ENCODE measurements around the gene TBR1. TPM values are rescaled to one million over a fixed set of nuclear protein-coding genes. Genes with fewer than 3 reads are reported as not detected.

Gene TBR1
- total RNA-seq (2014; rRNA removed; shearing (Covaris generic)) (not detected in 2 replicates), polyA plus RNA-seq (2016; fragmentation: Nextera tagmentation; extraction: Ambion mirVana) (not detected in 2 replicates)
- long read RNA-seq = 0 reads

DNA sequence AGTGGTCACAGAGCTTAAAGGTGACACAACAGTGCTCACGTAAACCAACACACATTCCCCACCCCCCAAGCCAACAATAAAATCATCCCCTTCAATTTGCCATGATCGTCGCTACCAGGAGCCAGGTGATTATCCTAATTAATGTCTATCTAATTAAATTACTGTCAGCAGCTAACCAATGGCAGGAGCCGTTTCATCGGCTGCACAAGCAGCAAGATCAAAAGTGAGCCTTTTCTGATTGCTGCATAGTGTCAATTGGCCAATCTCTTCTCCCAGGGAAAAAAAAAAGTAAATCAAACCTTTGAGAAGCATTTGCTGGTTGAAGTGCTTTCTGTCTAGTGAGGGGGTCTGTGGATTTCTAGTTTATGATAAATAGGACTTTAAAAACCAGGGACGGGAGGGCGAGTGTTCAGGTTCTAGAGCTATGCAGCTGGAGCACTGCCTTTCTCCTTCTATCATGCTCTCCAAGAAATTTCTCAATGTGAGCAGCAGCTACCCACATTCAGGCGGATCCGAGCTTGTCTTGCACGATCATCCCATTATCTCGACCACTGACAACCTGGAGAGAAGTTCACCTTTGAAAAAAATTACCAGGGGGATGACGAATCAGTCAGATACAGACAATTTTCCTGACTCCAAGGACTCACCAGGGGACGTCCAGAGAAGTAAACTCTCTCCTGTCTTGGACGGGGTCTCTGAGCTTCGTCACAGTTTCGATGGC is at the start of gene TBR1:
TSS of gene TBR1 (plus strand) at position 311 of the 721 bp plus-strand sequence. CDS start at position 425, 114 bp downstream.
- no peak within 1 kb of the TSS for H3K27ac ChIP-seq (ENCODE audit: low read depth)
- Mint-ChIP-seq H3K27me3 (ENCODE audit: insufficient read depth, low read depth, poor library complexity) (peaks cover 85% of the 10 kb centered on the region), H3K9me3 (peaks cover 8% of the 10 kb centered on the region), H3K4me1 (peaks cover 68% of the 10 kb centered on the region), H3K4me3 (peak within 1 kb of the TSS; percentile 71), H3K27ac (no peak within 1 kb of the TSS), H3K36me3 (ENCODE audit: low read depth) (peaks cover 8% of the 10 kb centered on the region; the same call in 2 of the 3 replicates)
- no peaks in the 10 kb centered on the region for H3K36me3 ChIP-seq (ENCODE audit: insufficient read depth)
- H3K4me3 ChIP-seq = peak within 1 kb of the TSS; percentile 63
- DNase-seq (ENCODE audit: low spot score) = peak; percentile 23
- no peaks in the 10 kb centered on the region for H3K79me2 ChIP-seq (replicated peaks; ENCODE audit: insufficient read depth)
- ATAC-seq = no peak
- H2AFZ ChIP-seq = no peak within 1 kb of the TSS
- no peaks in the 10 kb centered on the region for H3K9me2 ChIP-seq (ENCODE audit: insufficient read depth)
- H3K4me1 ChIP-seq (ENCODE audit: insufficient read depth) = peaks cover 69% of the 10 kb centered on the region
- H3K27me3 ChIP-seq (ENCODE audit: insufficient read depth) = peaks cover 100% of the 10 kb centered on the region
- peak within 1 kb of the TSS; percentile 85 for H3K4me2 ChIP-seq
- H3F3A ChIP-seq (replicated peaks; ENCODE audit: low read depth) = peaks cover 25% of the 10 kb centered on the region
- peaks cover 30% of the 10 kb centered on the region for H4K20me1 ChIP-seq (replicated peaks; ENCODE audit: insufficient read depth)
- TF ChIP-seq STAT1 (IDR thresholded peaks at IDR 0.05; ENCODE audit: unreplicated experiment) (no peak), JUNB (IDR thresholded peaks at IDR 0.05; ENCODE audit: unreplicated experiment) (no peak), ZNF114 (CRISPR knock-in tag; IDR thresholded peaks at IDR 0.05) (no peak), EZH2phosphoT487 (IDR thresholded peaks at IDR 0.05; ENCODE audit: unreplicated experiment) (no peak), REST (IDR thresholded peaks at IDR 0.05; ENCODE audit: unreplicated experiment) (no peak), CREB1 (CRISPR knock-in tag; IDR thresholded peaks at IDR 0.05; ENCODE audit: low read depth) (no peak), POLR2AphosphoS5 (IDR thresholded peaks at IDR 0.05; ENCODE audit: low read depth) (no peak), ETS1 (IDR thresholded peaks at IDR 0.05) (no peak), EZH2 (IDR thresholded peaks at IDR 0.05; ENCODE audit: low read depth, unreplicated experiment) (no peak), ZNF331 (CRISPR knock-in tag; IDR thresholded peaks at IDR 0.05; ENCODE audit: low read depth) (no peak), NANOG (IDR thresholded peaks at IDR 0.05; ENCODE audit: borderline replicate concordance) (no peak)
- TF ChIP-seq, protein P1, sequence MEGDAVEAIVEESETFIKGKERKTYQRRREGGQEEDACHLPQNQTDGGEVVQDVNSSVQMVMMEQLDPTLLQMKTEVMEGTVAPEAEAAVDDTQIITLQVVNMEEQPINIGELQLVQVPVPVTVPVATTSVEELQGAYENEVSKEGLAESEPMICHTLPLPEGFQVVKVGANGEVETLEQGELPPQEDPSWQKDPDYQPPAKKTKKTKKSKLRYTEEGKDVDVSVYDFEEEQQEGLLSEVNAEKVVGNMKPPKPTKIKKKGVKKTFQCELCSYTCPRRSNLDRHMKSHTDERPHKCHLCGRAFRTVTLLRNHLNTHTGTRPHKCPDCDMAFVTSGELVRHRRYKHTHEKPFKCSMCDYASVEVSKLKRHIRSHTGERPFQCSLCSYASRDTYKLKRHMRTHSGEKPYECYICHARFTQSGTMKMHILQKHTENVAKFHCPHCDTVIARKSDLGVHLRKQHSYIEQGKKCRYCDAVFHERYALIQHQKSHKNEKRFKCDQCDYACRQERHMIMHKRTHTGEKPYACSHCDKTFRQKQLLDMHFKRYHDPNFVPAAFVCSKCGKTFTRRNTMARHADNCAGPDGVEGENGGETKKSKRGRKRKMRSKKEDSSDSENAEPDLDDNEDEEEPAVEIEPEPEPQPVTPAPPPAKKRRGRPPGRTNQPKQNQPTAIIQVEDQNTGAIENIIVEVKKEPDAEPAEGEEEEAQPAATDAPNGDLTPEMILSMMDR (conservative IDR thresholded peaks at IDR 0.05; ENCODE audit: low read depth in 2 of 2) = no peak
- TF ChIP-seq, protein P2, sequence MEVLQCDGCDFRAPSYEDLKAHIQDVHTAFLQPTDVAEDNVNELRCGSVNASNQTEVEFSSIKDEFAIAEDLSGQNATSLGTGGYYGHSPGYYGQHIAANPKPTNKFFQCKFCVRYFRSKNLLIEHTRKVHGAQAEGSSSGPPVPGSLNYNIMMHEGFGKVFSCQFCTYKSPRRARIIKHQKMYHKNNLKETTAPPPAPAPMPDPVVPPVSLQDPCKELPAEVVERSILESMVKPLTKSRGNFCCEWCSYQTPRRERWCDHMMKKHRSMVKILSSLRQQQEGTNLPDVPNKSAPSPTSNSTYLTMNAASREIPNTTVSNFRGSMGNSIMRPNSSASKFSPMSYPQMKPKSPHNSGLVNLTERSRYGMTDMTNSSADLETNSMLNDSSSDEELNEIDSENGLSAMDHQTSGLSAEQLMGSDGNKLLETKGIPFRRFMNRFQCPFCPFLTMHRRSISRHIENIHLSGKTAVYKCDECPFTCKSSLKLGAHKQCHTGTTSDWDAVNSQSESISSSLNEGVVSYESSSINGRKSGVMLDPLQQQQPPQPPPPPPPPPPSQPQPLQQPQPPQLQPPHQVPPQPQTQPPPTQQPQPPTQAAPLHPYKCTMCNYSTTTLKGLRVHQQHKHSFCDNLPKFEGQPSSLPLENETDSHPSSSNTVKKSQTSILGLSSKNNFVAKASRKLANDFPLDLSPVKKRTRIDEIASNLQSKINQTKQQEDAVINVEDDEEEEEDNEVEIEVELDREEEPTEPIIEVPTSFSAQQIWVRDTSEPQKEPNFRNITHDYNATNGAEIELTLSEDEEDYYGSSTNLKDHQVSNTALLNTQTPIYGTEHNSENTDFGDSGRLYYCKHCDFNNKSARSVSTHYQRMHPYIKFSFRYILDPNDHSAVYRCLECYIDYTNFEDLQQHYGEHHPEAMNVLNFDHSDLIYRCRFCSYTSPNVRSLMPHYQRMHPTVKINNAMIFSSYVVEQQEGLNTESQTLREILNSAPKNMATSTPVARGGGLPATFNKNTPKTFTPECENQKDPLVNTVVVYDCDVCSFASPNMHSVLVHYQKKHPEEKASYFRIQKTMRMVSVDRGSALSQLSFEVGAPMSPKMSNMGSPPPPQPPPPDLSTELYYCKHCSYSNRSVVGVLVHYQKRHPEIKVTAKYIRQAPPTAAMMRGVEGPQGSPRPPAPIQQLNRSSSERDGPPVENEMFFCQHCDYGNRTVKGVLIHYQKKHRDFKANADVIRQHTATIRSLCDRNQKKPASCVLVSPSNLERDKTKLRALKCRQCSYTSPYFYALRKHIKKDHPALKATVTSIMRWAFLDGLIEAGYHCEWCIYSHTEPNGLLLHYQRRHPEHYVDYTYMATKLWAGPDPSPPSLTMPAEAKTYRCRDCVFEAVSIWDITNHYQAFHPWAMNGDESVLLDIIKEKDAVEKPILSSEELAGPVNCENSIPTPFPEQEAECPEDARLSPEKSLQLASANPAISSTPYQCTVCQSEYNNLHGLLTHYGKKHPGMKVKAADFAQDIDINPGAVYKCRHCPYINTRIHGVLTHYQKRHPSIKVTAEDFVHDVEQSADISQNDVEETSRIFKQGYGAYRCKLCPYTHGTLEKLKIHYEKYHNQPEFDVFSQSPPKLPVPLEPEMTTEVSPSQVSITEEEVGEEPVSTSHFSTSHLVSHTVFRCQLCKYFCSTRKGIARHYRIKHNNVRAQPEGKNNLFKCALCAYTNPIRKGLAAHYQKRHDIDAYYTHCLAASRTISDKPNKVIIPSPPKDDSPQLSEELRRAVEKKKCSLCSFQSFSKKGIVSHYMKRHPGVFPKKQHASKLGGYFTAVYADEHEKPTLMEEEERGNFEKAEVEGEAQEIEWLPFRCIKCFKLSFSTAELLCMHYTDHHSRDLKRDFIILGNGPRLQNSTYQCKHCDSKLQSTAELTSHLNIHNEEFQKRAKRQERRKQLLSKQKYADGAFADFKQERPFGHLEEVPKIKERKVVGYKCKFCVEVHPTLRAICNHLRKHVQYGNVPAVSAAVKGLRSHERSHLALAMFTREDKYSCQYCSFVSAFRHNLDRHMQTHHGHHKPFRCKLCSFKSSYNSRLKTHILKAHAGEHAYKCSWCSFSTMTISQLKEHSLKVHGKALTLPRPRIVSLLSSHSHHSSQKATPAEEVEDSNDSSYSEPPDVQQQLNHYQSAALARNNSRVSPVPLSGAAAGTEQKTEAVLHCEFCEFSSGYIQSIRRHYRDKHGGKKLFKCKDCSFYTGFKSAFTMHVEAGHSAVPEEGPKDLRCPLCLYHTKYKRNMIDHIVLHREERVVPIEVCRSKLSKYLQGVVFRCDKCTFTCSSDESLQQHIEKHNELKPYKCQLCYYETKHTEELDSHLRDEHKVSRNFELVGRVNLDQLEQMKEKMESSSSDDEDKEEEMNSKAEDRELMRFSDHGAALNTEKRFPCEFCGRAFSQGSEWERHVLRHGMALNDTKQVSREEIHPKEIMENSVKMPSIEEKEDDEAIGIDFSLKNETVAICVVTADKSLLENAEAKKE (CRISPR knock-in tag; IDR thresholded peaks at IDR 0.05) = no peak

Measured in GM23338 (cell line).